Heart left ventricle (tissue), 13 donors: Measurements from ENCODE around the gene TRAPPC14.

Experiments
- CTCF ChIP-seq, 12 donors: fragments of 200-600 bp; sonication (generic) in 4 of 12; IDR thresholded peaks; one replicate each; pipeline versions ENCODE4 v1.5.0 to v1.8.0; 2018 to 2022; ENCODE audit warnings: antibody characterized with exemption in 12 of 12, mild to moderate bottlenecking in 5 of 12
- POLR2A ChIP-seq, 2 donors: fragments of 450-650 bp; IDR thresholded peaks; one replicate each; pipeline ENCODE4 v1.6.1; 2017; ENCODE audit warnings: antibody characterized with exemption in 2 of 2, mild to moderate bottlenecking in 2 of 2, moderate library complexity in 2 of 2
- donor health status: ischemic (EF 13 %, LVEDD 7.1; RV severe dilation, severe dysfunction).
- donor health status: DM: no; HTN: yes; CAD: no.
- donor health status: DM: no; HTN: no; CAD: no.
- donor health status: ischemic (EF 25% LVEDD 6.9; RV normal size, moderate dysfunction).
- donor health status: ischemic (EF 25% LVEDD 5.7; RV mildly dilated, moderate dysfunction).
- donor health status: ischemic (EF 35%, LVEDD 5.7; RV mildly dilated, moderate dysfunction).
- donor health status: nonischemic (EF 11% LVEDD 7.7; RV severe dilation, severe dysfunction).
- donor health status: DM: yes; HTN: yes; CAD: no.
- donor health status: PGD.
- donor health status: ischemic (EF 29% LVEDD 5.4; RV normal size, mild dysfunction).
- donor health status: nonischemic (EF 23%, LVEDD 6.1; RV moderate dilation, normal function).

DNA sequence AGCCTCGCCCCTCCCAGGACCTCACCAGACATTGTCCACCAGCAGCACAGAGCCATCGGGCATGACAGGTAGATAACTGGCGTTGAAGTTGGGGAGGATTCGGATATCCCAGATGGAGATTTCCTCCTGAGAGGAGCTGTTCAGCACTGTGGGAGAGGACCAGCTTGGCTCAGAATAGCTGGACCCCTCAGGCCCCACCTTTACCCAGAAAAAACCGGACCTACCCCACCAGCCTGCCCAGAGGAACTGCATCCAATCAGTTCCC is 1.5 kb downstream of the TRAPPC14 start:
- TF ChIP-seq CTCF (IDR thresholded peaks at IDR 0.05), result no peak
- TF ChIP-seq POLR2A (IDR thresholded peaks at IDR 0.05), result no peak
